Liver (tissue), 9 donors: ENCODE measurements around the gene OSBPL10. TPM values are rescaled to one million over a fixed set of nuclear protein-coding genes. Genes with fewer than 3 reads are reported as not detected.

Source experiments
- DNase-seq: peaks from one replicate; pipeline ENCODE4 v3.0.0-alpha.2; 2017; ENCODE audit warnings: low spot score
- H3K27ac ChIP-seq, 2 donors: one replicate each; pipeline ENCODE4 v1.7.0; 2013; ENCODE audit warnings: inconsistent platforms in 2 of 2, low read length in 2 of 2, control low read depth in 1 of 2, low read depth in 1 of 2, mild to moderate bottlenecking in 1 of 2
- H3K27me3 ChIP-seq, 4 donors: one replicate each; pipeline versions ENCODE4 v1.6.1 to v1.7.0; 2013; ENCODE audit warnings: low read length in 3 of 4, inconsistent platforms in 1 of 4, mild to moderate bottlenecking in 1 of 4, moderate library complexity in 1 of 4; ENCODE audit not compliant: control insufficient read depth in 4 of 4, insufficient read depth in 4 of 4
- H3K36me3 ChIP-seq, 4 donors: one replicate each; pipeline versions ENCODE4 v1.6.1 to v1.7.0; 2013; ENCODE audit warnings: low read length in 3 of 4, mild to moderate bottlenecking in 3 of 4, low read depth in 1 of 4, moderate library complexity in 1 of 4; ENCODE audit not compliant: control insufficient read depth in 4 of 4, insufficient read depth in 3 of 4
- H3K4me1 ChIP-seq, 4 donors: one replicate each; pipeline versions ENCODE4 v1.6.1 to v1.7.0; 2013; ENCODE audit warnings: low read length in 3 of 4, mild to moderate bottlenecking in 3 of 4, moderate library complexity in 1 of 4; ENCODE audit not compliant: control insufficient read depth in 4 of 4, insufficient read depth in 4 of 4
- H3K4me3 ChIP-seq, 3 donors: one replicate each; pipeline versions ENCODE4 v1.6.1 to v1.7.0; 2013; ENCODE audit warnings: low read length in 3 of 3, control low read depth in 1 of 3, low read depth in 1 of 3, mild to moderate bottlenecking in 1 of 3
- H3K9ac ChIP-seq, 2 donors: one replicate each; pipeline ENCODE4 v1.7.0; 2013; ENCODE audit warnings: low read length in 2 of 2, mild to moderate bottlenecking in 2 of 2, moderate library complexity in 2 of 2, control low read depth in 1 of 2, low read depth in 1 of 2
- H3K9me3 ChIP-seq, 4 donors: one replicate each; pipeline versions ENCODE4 v1.6.1 to v1.7.0; 2013; ENCODE audit warnings: low read length in 3 of 4; ENCODE audit not compliant: control insufficient read depth in 4 of 4
- EGR1 ChIP-seq, 2 donors: IDR thresholded peaks; 2 replicates each; pipeline ENCODE4 v1.6.1; 2016 to 2018; ENCODE audit warnings: antibody characterized with exemption in 2 of 2, low read depth in 2 of 2
- GABPA ChIP-seq, 2 donors: IDR thresholded peaks in 1 of 2; conservative IDR thresholded peaks in 1 of 2; 2 replicates each; pipeline ENCODE4 v1.6.1; 2016; ENCODE audit warnings: antibody characterized with exemption in 2 of 2, mild to moderate bottlenecking in 1 of 2, moderate library complexity in 1 of 2
- HNF4G ChIP-seq: IDR thresholded peaks from 2 replicates; pipeline ENCODE4 v1.6.1; 2016; ENCODE audit warnings: antibody characterized with exemption
- NR2F2 ChIP-seq: IDR thresholded peaks from 2 replicates; pipeline ENCODE4 v1.6.1; 2016; ENCODE audit warnings: antibody characterized with exemption
- RXRA ChIP-seq, 2 donors: IDR thresholded peaks; 2 replicates each; pipeline ENCODE4 v1.6.1; 2017 to 2018; ENCODE audit warnings: antibody characterized with exemption in 2 of 2, mild to moderate bottlenecking in 1 of 2
- SP1 ChIP-seq: IDR thresholded peaks from 2 replicates; pipeline ENCODE4 v1.6.1; 2018; ENCODE audit warnings: antibody characterized with exemption, mild to moderate bottlenecking
- TAF1 ChIP-seq: conservative IDR thresholded peaks from 2 replicates; pipeline ENCODE4 v1.6.1; 2016; ENCODE audit warnings: antibody characterized with exemption, mild to moderate bottlenecking
- YY1 ChIP-seq: IDR thresholded peaks from 2 replicates; pipeline ENCODE4 v1.6.1; 2016; ENCODE audit warnings: antibody characterized with exemption, mild to moderate bottlenecking
- WGBS: extraction: QIAGEN DNeasy Blood & Tissue Kit; methylation state at CpG from one replicate; pipeline ENCODE4 v1.1.7; 2013; 5-methylcytosine and 5-hydroxymethylcytosine counted together
- polyA plus RNA-seq, 2 donors: library from polyadenylated mRNA; stranded (reverse) in 1 of 2; unstranded in 1 of 2; fragments of 200-250 nt in 1 of 2; fragments of >200 nt in 1 of 2; fragmentation: Nextera tagmentation in 1 of 2; extraction: Ambion mirVana in 1 of 2; gene quantifications; one replicate each; pipeline versions ENCODE4 v1.2.1 to v1.2.3, GENCODE V29; 2013 to 2015
- total RNA-seq, 2 donors: library from RNA; depleted of rRNA; stranded (reverse); fragments of >200 nt; gene quantifications; one replicate each; pipeline ENCODE4 v1.2.3, GENCODE V29; 2014
- TF ChIP-seq, protein P1 (sequence below): IDR thresholded peaks from 2 replicates; pipeline ENCODE4 v1.6.1; 2016; ENCODE audit warnings: antibody characterized with exemption, mild to moderate bottlenecking
- TF ChIP-seq, protein P2 (sequence below): IDR thresholded peaks from 2 replicates; pipeline ENCODE4 v1.6.1; 2016; ENCODE audit warnings: antibody characterized with exemption
- TF ChIP-seq, protein P3 (sequence below): fragments of 150-350 bp; IDR thresholded peaks from 2 replicates; pipeline ENCODE4 v1.5.1; 2017; ENCODE audit warnings: improper control_type of control experiment, low read depth, low read length; ENCODE audit not compliant: missing input control
- TF ChIP-seq, protein P4 (sequence below): IDR thresholded peaks from 2 replicates; pipeline ENCODE4 v1.6.1; 2016; ENCODE audit warnings: antibody characterized with exemption
- donor health status: healthy.
- donor health status: healthy.
- donor health status: healthy.
- donor health status: healthy.
- donor health status: healthy.

OSBPL10 gene
- total and polyA plus RNA-seq, 4 donors = 0.75 to 4.0 (median 1.7) TPM

DNA sequence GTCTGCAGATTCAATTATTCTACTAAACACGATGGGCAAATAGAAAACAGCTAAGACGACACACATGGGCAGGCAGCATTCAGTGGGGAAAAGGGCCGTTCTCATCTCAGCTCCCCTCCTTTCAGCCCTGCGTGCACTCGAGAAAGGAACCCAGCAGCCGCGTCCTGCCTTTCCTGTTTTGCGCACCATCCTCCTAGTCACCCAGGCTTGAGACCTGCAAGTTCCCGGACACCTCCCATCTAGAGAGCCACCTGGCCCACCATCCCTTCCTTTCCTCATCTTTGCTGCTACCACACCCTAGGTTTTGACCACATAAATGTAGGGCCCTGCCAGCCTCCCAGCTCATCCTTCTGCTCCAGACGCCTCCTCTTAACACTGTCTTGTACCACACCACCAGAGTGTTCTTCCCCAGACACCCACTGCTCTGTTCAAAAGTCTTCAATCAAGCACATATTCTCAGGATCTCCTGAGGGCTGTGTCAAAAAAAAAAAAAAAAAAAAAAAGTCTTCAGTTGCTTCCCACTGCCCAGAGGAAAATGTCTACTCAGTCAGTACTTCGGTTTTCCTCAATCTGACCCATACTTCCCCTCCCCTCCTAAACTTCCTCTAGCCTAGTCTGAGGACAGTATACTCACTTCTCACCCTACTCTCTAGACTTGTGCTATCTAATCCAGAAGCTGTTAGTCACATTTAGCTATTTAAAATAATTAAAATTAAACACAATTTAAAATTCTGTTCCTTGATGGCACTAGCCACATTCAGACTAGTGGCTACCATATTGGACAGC, 266.4 kb downstream of the OSBPL10 start (continued):
- TF ChIP-seq EGR1 (IDR thresholded peaks at IDR 0.05; ENCODE audit: low read depth in 2 of 2) (no peak), TAF1 (no peak)

DNA sequence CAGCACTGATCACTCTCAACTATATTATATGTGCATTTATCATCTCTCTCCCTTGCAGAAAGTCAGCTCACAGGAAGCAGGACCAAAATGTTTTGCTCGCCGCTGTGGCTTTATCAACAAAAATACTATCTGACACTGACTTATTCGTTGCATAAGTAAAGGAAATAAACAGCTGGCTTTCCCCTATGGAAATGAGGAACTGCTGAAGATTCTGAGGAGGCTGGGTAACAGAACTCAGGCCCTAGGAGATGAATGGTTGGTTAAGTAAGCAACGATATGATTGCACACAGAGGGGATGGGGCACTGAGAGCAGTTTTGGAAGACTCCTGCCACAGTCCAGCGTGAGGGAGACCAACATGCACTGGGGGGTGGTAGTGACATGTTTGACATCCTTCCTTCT, 267.2 kb downstream of the OSBPL10 start:
- H3K27me3 ChIP-seq = no peaks in the 10 kb centered on the region
- no peak overlapping the region for H3K4me3 ChIP-seq
- TF ChIP-seq, protein P1, sequence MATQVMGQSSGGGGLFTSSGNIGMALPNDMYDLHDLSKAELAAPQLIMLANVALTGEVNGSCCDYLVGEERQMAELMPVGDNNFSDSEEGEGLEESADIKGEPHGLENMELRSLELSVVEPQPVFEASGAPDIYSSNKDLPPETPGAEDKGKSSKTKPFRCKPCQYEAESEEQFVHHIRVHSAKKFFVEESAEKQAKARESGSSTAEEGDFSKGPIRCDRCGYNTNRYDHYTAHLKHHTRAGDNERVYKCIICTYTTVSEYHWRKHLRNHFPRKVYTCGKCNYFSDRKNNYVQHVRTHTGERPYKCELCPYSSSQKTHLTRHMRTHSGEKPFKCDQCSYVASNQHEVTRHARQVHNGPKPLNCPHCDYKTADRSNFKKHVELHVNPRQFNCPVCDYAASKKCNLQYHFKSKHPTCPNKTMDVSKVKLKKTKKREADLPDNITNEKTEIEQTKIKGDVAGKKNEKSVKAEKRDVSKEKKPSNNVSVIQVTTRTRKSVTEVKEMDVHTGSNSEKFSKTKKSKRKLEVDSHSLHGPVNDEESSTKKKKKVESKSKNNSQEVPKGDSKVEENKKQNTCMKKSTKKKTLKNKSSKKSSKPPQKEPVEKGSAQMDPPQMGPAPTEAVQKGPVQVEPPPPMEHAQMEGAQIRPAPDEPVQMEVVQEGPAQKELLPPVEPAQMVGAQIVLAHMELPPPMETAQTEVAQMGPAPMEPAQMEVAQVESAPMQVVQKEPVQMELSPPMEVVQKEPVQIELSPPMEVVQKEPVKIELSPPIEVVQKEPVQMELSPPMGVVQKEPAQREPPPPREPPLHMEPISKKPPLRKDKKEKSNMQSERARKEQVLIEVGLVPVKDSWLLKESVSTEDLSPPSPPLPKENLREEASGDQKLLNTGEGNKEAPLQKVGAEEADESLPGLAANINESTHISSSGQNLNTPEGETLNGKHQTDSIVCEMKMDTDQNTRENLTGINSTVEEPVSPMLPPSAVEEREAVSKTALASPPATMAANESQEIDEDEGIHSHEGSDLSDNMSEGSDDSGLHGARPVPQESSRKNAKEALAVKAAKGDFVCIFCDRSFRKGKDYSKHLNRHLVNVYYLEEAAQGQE = no peak
- TF ChIP-seq GABPA (IDR thresholded peaks at IDR 0.05 in 1 of 2, conservative IDR thresholded peaks at IDR 0.05 in 1 of 2) (no peak), TAF1 (no peak), RXRA (IDR thresholded peaks at IDR 0.05) (no peak), EGR1 (IDR thresholded peaks at IDR 0.05; ENCODE audit: low read depth in 2 of 2) (no peak), YY1 (no peak), NR2F2 (no peak)
- TF ChIP-seq, protein P2, sequence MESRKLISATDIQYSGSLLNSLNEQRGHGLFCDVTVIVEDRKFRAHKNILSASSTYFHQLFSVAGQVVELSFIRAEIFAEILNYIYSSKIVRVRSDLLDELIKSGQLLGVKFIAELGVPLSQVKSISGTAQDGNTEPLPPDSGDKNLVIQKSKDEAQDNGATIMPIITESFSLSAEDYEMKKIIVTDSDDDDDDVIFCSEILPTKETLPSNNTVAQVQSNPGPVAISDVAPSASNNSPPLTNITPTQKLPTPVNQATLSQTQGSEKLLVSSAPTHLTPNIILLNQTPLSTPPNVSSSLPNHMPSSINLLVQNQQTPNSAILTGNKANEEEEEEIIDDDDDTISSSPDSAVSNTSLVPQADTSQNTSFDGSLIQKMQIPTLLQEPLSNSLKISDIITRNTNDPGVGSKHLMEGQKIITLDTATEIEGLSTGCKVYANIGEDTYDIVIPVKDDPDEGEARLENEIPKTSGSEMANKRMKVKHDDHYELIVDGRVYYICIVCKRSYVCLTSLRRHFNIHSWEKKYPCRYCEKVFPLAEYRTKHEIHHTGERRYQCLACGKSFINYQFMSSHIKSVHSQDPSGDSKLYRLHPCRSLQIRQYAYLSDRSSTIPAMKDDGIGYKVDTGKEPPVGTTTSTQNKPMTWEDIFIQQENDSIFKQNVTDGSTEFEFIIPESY = no peak
- TF ChIP-seq, protein P3, sequence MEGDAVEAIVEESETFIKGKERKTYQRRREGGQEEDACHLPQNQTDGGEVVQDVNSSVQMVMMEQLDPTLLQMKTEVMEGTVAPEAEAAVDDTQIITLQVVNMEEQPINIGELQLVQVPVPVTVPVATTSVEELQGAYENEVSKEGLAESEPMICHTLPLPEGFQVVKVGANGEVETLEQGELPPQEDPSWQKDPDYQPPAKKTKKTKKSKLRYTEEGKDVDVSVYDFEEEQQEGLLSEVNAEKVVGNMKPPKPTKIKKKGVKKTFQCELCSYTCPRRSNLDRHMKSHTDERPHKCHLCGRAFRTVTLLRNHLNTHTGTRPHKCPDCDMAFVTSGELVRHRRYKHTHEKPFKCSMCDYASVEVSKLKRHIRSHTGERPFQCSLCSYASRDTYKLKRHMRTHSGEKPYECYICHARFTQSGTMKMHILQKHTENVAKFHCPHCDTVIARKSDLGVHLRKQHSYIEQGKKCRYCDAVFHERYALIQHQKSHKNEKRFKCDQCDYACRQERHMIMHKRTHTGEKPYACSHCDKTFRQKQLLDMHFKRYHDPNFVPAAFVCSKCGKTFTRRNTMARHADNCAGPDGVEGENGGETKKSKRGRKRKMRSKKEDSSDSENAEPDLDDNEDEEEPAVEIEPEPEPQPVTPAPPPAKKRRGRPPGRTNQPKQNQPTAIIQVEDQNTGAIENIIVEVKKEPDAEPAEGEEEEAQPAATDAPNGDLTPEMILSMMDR = no peak
- H3K27ac ChIP-seq = no peak overlapping the region
- 61% methylated on average over 5 of the region's 5 CpGs for WGBS
- DNase-seq = no peak
- no peaks in the 10 kb centered on the region for H3K9me3 ChIP-seq
- H3K9ac ChIP-seq = no peak overlapping the region
- no peaks in the 10 kb centered on the region for H3K36me3 ChIP-seq
- H3K4me1 ChIP-seq = no peaks in the 10 kb centered on the region

DNA sequence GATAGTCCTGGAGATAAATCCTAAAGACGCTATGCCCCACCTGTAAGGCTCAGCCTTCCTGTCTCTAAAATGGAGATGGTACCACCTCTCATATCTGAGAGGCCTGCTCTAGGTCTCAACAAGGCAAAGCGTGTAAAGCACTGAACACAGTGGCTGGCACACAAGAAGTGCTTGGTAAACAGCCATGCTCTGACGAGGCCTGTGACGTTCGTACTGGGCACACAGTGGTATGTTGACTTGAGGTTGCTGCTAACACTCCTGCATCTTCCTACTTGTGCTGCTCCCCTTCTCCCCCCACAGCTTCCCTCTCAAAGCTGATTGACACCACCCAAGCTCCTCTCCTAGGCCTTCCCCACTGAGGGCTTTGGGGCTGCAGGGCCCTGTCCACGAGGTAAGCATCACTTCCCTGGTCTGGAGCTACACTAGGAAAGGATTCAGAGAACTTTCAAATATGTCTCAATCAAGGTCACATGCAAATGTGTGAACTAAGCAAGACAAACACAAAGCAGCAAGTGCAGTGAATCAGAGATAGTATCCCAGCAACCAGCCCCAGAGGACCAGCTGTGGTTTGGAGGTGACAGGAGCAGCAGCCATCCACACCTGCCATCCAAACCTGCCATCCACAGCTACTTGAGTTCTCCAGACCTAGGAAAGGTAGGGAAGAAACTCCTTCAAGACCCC, 270.8 kb downstream of the OSBPL10 start:
- Histone ChIP-seq H3K4me1 (no peaks in the 10 kb centered on the region), H3K9me3 (no peaks in the 10 kb centered on the region), H3K27ac (no peak overlapping the region), H3K9ac (no peak overlapping the region), H3K27me3 (no peaks in the 10 kb centered on the region), H3K4me3 (no peak overlapping the region), H3K36me3 (no peaks in the 10 kb centered on the region)
- DNase-seq = no peak
- 86% methylated on average over 6 of the region's 6 CpGs for WGBS
- TF ChIP-seq GABPA (IDR thresholded peaks at IDR 0.05 in 1 of 2, conservative IDR thresholded peaks at IDR 0.05 in 1 of 2) (no peak), EGR1 (IDR thresholded peaks at IDR 0.05; ENCODE audit: low read depth in 2 of 2) (no peak), HNF4G (no peak), SP1 (no peak), YY1 (no peak)
- TF ChIP-seq, protein P1 = no peak
- TF ChIP-seq, protein P4, sequence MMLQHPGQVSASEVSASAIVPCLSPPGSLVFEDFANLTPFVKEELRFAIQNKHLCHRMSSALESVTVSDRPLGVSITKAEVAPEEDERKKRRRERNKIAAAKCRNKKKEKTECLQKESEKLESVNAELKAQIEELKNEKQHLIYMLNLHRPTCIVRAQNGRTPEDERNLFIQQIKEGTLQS = no peak
- TF ChIP-seq, protein P3 = no peak
